GM21390 (cell line): ENCODE measurements around the gene CA10.
A peak's percentile ranks its signal among the peaks of the same experiment; 100 is the strongest.

Experiments used
- ATAC-seq: cut with Tn5 transposase; IDR thresholded peaks from one replicate; pipeline ENCODE4 v1.9.1; 2021; ENCODE audit not compliant: unreplicated experiment

Gene CA10

DNA sequence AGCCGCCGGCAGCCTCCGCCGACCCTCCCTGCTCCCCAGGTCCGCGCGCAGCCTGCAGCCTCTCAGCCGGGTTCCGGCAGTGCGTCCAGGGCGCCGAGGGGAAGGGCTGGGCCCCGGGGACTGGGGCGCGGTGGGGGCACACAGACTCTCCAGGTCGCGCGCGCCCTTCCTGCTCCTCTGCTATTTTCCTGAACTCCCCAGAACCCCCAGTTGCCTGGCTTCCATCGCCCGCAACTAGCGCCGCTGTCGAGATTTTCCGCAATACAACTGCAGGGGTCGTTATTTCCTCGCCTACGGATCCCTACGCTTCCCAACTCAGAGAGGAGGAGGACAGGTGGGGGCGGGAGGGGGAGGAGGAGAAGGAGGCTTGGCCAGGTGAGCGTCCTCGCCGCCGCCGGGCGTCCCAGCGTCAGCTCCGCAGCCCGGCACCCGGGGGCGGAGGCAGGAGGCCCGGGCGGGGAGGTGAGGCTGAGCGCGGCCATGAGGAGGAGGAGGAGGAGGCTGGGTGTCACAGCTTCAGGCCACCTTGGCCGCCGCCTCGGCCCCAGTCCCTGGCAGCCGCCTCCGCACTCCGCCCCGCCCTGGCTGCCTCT lies at the start of gene CA10:
Gene CA10, minus strand, starts transcription at position 265 of the 593 bp plus-strand sequence.
- ATAC-seq, result no peak

- no peak for ATAC-seq
Measured at GRCh38 chr17:52207796-52208195, 49.3 kb upstream of the CA10 start.

GRCh38 chr17:52202520-52203080 lies 44.1 kb upstream of the CA10 start:
- no peak for ATAC-seq

DNA sequence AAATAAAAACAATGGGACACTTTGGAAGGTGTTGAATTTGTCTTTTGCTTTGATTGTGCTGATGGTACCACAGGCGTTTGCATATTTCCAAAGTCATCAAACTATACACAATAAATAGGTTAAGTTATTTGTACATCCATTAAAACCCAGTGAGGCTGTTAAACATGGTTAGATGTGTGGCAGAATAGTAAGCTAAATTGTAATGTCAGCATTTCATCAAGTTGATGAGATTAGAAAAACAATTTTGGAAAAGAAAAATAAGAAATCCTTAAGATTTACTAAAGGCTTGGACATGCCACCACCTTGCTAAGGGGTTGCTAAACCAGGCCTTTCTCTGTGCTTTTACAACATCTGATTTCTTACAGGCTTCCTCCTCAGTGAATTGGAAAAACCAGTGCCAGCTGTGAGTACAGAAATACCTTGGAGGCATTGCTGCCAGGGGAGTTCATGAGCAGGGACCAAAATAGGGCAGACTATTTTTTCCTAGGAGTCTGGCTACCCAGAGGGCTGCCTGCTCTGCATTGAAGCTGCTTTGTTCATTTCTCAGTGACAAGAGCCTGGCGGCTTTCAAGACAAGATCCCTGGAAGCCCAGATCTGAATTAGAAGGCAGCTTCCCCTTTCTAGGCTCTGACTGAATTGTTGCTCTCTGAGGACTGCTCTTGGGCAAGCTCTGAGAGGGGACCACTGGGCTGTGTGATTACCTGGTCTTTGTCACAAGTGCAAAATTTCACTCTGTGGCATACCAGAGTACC lies 43.4 kb upstream of the CA10 start:
- no peak for ATAC-seq

- ATAC-seq, result no peak
Measured at GRCh38 chr17:52191491-52191890, 33.0 kb upstream of the CA10 start.

GRCh38 chr17:52181782-52182181 lies 23.3 kb upstream of the CA10 start:
- no peak for ATAC-seq

- no peak for ATAC-seq
Measured at GRCh38 chr17:52178012-52178411, 19.5 kb upstream of the CA10 start.

GRCh38 chr17:52170963-52171572 lies 12.6 kb upstream of the CA10 start:
- ATAC-seq, result no peak

GRCh38 chr17:52160136-52160567 lies 1.6 kb upstream of the CA10 start:
- ATAC-seq, result no peak

DNA sequence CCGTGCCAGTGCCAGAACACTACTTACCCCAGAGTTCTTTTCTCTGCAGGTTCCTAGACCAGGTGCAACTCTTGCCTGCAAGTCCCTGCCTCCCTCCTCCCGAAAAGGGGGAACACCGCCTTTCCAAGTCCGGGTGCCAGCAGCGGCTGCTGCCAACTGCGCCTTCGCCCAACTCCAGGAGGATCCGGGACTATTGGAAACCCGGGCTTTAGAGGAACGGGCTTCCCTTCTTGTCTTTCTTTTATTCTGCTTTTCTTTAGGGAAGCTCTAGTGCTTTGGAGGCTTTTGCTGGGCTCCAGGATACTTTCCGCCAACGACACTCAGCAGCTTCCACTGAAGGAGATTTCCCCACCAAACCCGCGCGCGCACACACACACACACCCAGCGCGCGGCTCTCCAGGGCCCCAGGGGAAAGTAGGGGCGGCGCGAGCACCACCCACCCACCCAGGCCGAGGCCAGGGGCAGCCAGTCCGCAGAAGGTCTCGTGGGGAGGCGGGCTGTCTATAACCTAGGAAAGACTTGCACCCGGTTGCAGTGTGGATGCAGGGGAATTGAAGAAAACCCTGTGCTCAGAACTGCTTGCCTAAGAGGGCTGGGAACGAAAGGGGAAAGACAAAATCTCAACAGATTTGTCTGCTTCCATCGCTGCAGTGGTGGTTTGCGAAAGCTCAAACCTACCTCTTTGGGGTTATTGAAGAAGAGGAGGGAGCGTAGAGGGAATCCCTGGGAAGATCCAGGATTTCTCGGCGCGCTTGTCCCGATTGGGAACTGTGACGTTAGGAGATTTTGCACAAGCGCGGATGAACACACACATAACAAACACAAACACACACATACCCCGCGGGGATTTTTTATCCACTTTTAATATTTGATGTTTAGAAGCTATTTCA lies 977 bp upstream of the CA10 start:
- no peak for ATAC-seq

- ATAC-seq, result no peak
Measured at GRCh38 chr17:52157603-52158449, 688 bp downstream of the CA10 start.

DNA sequence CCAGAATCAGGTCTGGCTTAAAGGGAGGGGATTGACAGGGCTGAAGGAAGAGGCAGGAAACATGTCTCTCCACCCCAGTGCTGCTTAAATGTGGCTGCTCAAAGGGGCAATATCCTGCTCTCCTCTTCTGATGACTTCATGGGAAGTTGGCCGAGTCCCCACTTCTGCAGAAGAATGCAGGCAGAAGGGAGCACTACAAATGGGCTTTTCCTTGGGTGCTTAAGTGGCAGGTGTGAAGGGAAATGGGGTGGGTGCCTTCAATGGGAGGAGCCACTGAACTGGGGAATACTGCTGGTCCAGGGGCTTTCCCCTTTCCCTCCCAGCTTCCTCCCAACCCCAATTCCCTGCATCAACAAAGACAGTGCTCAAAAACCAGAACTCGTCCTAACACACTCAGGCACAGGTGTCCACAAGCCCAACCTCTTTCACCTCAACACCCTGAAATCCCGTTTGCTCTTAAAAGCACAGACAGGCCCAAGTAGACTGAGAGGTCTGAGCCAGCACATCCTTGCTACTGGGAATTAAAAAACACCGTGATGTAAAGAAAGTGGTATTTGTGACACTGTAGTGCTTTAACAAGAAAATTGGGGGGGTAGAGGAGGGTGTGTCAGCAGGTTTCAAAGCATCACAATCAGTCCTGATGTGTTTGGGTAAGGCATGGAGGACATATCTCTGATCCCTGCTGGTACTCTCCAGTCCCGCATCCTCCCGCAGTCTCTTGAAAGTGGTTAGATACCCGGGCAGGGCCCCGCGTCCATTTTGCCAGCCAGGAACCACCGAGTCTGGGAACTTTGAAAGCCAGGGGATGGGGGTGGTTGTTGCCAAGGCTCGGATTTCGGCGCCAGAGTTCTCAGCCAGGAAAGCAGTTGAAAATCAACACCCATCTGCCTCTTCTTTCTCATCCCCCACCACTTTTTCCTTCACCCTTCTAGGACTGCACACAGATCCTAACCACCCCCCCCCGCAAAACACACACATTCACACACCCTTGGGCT lies 1.6 kb downstream of the CA10 start:
- no peak for ATAC-seq

- ATAC-seq, result no peak
Measured at GRCh38 chr17:52155301-52155700, 3.2 kb downstream of the CA10 start.

DNA sequence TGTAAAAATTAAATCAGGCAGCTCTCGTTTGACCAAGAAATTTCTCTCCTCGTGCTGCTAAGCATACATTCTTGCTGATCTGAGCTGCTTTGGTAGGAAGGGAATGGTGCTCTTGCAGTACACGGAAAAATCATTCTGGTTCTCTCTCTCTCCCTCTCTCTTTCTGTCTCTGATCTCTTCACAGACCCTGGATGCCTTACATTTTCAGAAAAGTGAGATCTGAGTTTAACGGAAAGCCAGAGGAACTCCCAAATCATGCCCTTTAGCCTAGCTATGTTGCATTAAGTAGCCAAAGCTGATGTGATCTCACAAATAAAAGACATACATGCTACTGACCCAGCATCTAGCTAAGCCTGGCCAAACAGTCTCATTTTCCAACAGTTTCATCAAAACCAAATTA lies 4.0 kb downstream of the CA10 start:
- ATAC-seq, result no peak

- no peak for ATAC-seq
Measured at GRCh38 chr17:52150935-52151334, 7.6 kb downstream of the CA10 start.

GRCh38 chr17:52149626-52150025 lies 8.9 kb downstream of the CA10 start:
- no peak for ATAC-seq

- no peak for ATAC-seq
Measured at GRCh38 chr17:52148969-52149351, 9.6 kb downstream of the CA10 start.

DNA sequence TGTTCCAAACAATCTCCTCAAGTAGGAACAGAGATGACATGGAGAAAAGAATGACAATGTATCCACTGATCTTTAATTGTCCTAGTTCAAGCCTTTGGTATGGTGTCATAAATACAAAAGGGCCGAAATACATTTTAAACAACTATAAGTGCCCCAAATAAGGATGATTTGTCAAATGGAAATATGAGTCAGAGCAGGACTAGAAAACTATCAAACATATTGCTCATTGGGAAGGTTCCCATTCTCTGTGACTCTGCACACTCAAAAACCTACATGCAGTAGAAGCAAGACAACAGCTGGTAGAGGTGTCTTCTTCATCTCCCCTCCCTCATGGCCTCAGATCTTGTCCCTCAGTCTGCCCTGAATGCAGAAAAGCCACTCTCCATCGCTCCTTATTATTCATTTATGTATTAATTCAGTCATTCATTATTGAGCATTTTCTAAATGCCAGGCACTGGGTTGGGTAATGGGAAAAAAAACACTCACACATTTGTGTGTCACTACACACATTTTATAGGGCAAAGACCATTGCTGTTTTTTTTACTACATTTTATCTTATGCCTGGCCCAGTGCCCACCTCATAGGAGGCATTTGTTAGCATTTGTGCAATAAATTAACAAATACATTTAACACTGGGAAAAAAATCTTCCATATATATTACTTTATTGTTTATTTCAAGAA lies 10.1 kb downstream of the CA10 start:
- peak; percentile 21 for ATAC-seq
